CD8-positive, alpha-beta memory T cell (primary cell): Measurements from ENCODE around the gene RASSF3. TPM values are rescaled to one million over a fixed set of nuclear protein-coding genes. Genes with fewer than 3 reads are reported as not detected.
"Not testable (repeated sequence)": the region's sequence is repeated elsewhere in the genome, so short reads cannot be mapped to it uniquely, and the experiment has no call there.

Experiments
- CTCF ChIA-PET: fragments of 350-600 bp; sonication (Branson Sonifier 250); formaldehyde crosslinking; loops from one replicate; lab custom pipeline; 2021; ENCODE audit warnings: antibody characterized with exemption; lab: Charles Lee
- POLR2A ChIA-PET: fragments of 350-600 bp; sonication (Branson Sonifier 250); formaldehyde crosslinking; loops from one replicate; lab custom pipeline; 2021; ENCODE audit warnings: antibody characterized with exemption; lab: Charles Lee
- DNase-seq, 5 donors: peaks; one replicate each; pipeline versions ENCODE4 v3.0.0 to v3.0.0-alpha.2; 2020 to 2022; ENCODE audit warnings: mixed read lengths in 1 of 5
- H3K27ac ChIP-seq: one replicate; pipeline ENCODE4 v1.7.0; 2013; ENCODE audit warnings: low read depth, mild to moderate bottlenecking, low read length, moderate library complexity
- H3K27me3 ChIP-seq: 2 replicates; pipeline ENCODE4 v1.7.0; 2013; ENCODE audit warnings: low read length, mild to moderate bottlenecking; ENCODE audit not compliant: insufficient read depth, poor library complexity, severe bottlenecking
- H3K36me3 ChIP-seq: 2 replicates; pipeline ENCODE4 v1.7.0; 2013; ENCODE audit warnings: mild to moderate bottlenecking, low read length, moderate library complexity; ENCODE audit not compliant: insufficient read depth
- H3K4me1 ChIP-seq: 2 replicates; pipeline ENCODE4 v1.7.0; 2013; ENCODE audit warnings: mild to moderate bottlenecking, low read length, moderate library complexity; ENCODE audit not compliant: insufficient read depth
- H3K4me3 ChIP-seq: 2 replicates; pipeline ENCODE4 v1.7.0; 2013; ENCODE audit warnings: mild to moderate bottlenecking, low read length
- H3K9me3 ChIP-seq: 2 replicates; pipeline ENCODE4 v1.7.0; 2013; ENCODE audit warnings: mild to moderate bottlenecking, low read length
- H3K27ac Mint-ChIP-seq, 8 donors: one replicate each; pipeline ENCODE4 v1.8.0; 2020 to 2021; ENCODE audit warnings: mixed read lengths in 8 of 8, mild to moderate bottlenecking in 6 of 8, inconsistent platforms in 3 of 8, moderate library complexity in 3 of 8
- H3K27me3 Mint-ChIP-seq, 2 donors: one replicate each; pipeline ENCODE4 v1.8.0; 2020 to 2021; ENCODE audit warnings: mixed read lengths in 2 of 2, mild to moderate bottlenecking in 1 of 2, moderate library complexity in 1 of 2
- H3K36me3 Mint-ChIP-seq, 3 donors: one replicate each; pipeline ENCODE4 v1.8.0; 2020 to 2021; ENCODE audit warnings: mixed read lengths in 3 of 3, inconsistent platforms in 1 of 3, mild to moderate bottlenecking in 1 of 3
- H3K4me1 Mint-ChIP-seq, 3 donors: one replicate each; pipeline ENCODE4 v1.8.0; 2020 to 2021; ENCODE audit warnings: mixed read lengths in 3 of 3, inconsistent platforms in 1 of 3, mild to moderate bottlenecking in 1 of 3
- H3K4me3 Mint-ChIP-seq, 7 donors: one replicate each; pipeline ENCODE4 v1.8.0; 2020 to 2021; ENCODE audit warnings: mixed read lengths in 7 of 7, mild to moderate bottlenecking in 6 of 7, moderate library complexity in 4 of 7, inconsistent platforms in 2 of 7
- H3K9me3 Mint-ChIP-seq, 5 donors: one replicate each; pipeline ENCODE4 v1.8.0; 2020 to 2022; ENCODE audit warnings: mixed read lengths in 5 of 5, mild to moderate bottlenecking in 3 of 5, moderate library complexity in 2 of 5, inconsistent platforms in 1 of 5
- polyA plus RNA-seq: library from polyadenylated mRNA; unstranded; fragments of 300-500 nt; fragmentation: Illumina TruSeq; gene quantifications from one replicate; pipeline ENCODE4 v1.2.3, GENCODE V29; 2021
- total RNA-seq, 2 experiments: library from RNA; stranded (reverse); gene quantifications; one replicate each; pipeline ENCODE4 v1.2.3, GENCODE V29; 2021

Gene RASSF3
- total and polyA plus RNA-seq, 3 experiments from 2014 or later, result 4.0 to 59.2 (median 58.2) TPM

GRCh38 chr12:64612843-64613242 lies 2.5 kb downstream of the RASSF3 start:
- Histone ChIP-seq H3K27me3 (no peaks in the 10 kb centered on the region), H3K4me1 (peaks cover 55% of the 10 kb centered on the region), H3K4me3 (peak overlapping the region; percentile 90), H3K9me3 (no peaks in the 10 kb centered on the region), H3K27ac (no peak overlapping the region), H3K36me3 (no peaks in the 10 kb centered on the region)
- Mint-ChIP-seq H3K4me1 (peaks cover 47 to 74% (median 67%) of the 10 kb centered on the region in 3 donors), H3K27me3 (no peaks in the 10 kb centered on the region), H3K36me3 (peaks cover 0 to 66% (median 17%) of the 10 kb centered on the region in 3 donors), H3K4me3 (peak overlapping the region; percentile 88 to 99 (median 98)), H3K27ac (peak overlapping the region; percentile 82 to 99 (median 94)), H3K9me3 (no peaks in the 10 kb centered on the region)
- ChIA-PET POLR2A (interaction anchor here (4.4 kb wide), 1 partner anchor 57 kb away, joined by 25 read pairs; no protein-coding TSS in a partner anchor), CTCF (no interaction called here)
- no peak for DNase-seq

DNA sequence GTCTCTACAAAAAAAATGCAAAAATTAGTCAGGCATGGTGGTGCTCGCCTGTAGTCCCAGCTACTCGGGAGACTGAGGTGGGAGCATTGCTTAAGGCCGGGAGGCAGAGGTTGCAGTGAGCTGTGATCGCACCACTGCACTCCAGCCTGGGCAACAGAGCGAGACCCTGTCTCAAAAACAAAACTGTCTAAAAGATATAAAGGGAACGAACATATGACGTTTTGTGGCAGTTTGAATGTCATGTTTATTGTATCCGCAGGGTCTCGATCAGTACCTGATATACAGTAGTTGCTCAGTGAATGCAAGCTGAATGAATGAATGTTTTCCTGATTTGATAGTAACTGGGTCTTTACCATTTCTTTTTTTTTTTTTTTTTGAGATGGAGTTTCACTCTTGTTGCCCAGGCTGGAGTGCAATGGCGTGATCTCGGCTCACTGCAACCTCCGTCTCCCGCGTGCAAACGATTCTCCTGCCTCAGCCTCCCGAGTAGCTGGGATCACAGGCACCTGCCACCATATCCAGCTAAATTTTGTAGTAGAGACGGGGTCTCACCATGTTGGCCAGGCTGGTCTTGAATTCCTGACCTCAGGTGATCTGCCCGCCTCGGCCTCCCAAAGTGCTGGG lies 3.6 kb downstream of the RASSF3 start:
- peaks cover 50% of the 10 kb centered on the region for H3K4me1 ChIP-seq
- H3K27me3 ChIP-seq, H3K27me3 Mint-ChIP-seq, H3K36me3 ChIP-seq, H3K27ac ChIP-seq, DNase-seq, H3K4me3 ChIP-seq, H3K9me3 Mint-ChIP-seq, H3K9me3 ChIP-seq: not testable (repeated sequence)
- Mint-ChIP-seq H3K4me3 (peak overlapping the region; percentile 82 to 99 (median 97)), H3K27ac (peak overlapping the region; percentile 57 to 97 (median 92)), H3K36me3 (peaks cover 0 to 67% (median 17%) of the 10 kb centered on the region in 3 donors), H3K4me1 (peaks cover 44 to 67% (median 66%) of the 10 kb centered on the region in 3 donors)
- ChIA-PET POLR2A (interaction anchor here (0.7 kb wide), 1 partner anchor 56 kb away, joined by 6 read pairs; no protein-coding TSS in a partner anchor), CTCF (interaction anchor here (0.9 to 1.0 kb wide), 2 partner anchors 64 kb away, joined by 3 to 5 read pairs; no protein-coding TSS in a partner anchor)

DNA sequence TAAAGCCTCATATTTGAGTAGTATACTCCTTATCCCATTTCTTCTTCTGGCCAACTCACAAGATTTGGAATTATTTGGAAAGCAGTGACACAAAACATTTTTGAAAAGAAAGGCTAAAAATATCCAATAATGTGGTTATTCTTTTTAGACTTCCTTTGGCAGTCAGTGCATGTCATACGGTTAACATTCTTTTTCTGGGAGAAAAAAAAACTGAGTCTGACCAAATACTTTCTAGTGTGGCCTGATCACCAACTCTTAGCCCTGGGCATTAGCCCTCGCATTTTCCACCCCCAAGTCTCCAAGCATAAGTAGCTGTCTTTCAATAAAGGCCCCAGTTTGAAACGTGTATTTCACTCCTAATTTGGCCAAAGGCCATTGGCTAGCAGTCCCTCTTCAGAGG lies 5.9 kb downstream of the RASSF3 start:
- POLR2A ChIA-PET, result no interaction called here
- H3K9me3 Mint-ChIP-seq, result no peaks in the 10 kb centered on the region
- H3K36me3 ChIP-seq, result no peaks in the 10 kb centered on the region
- H3K4me1 ChIP-seq, result peaks cover 68% of the 10 kb centered on the region
- CTCF ChIA-PET, result interaction anchor here (0.9 to 1.4 kb wide), 3 partner anchors 48 to 82 kb away, joined by 3 read pairs; no protein-coding TSS in a partner anchor
- H3K4me3 ChIP-seq, result no peak overlapping the region
- peaks cover 60 to 84% (median 79%) of the 10 kb centered on the region in 3 donors for H3K4me1 Mint-ChIP-seq
- DNase-seq, result no peak
- H3K27ac Mint-ChIP-seq, result peak overlapping the region; percentile 33 to 86 (median 80)
- H3K27ac ChIP-seq, result no peak overlapping the region
- no peaks in the 10 kb centered on the region for H3K9me3 ChIP-seq
- H3K4me3 Mint-ChIP-seq, result peak overlapping the region in 6 of 7 donors; percentile 29 to 76 (median 42)
- H3K27me3 ChIP-seq, result no peaks in the 10 kb centered on the region
- H3K27me3 Mint-ChIP-seq, result no peaks in the 10 kb centered on the region
- H3K36me3 Mint-ChIP-seq, result peaks cover 0 to 65% (median 18%) of the 10 kb centered on the region in 3 donors

DNA sequence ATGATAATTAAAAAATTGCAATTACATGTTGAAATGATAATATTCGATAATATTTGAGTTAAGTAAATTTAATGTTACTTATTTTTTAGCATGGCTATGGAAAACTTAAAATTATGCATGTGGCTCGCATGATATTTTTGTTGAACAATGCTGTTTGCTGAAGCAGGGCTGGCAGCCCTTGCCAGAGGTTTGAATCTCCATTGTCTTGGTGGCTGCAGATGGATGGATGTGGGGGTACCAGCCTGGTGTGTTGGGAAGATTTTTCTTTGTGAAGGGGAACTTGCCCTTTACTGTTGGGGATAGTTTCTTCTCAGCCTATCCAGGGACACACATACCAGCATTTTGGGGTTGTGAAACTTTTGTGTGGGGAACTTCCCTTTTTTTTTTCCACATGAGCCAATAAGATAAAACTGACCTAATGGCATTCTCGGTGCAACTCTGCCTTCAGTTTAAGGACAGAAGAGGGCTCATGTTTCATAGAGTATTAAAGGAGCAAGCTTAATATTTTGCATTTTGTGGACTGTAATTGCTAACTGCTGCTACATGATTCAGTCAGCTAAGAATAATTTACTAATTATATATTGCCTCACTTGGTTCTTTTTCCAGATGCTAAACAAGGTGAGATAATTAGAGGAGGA lies 8.8 kb downstream of the RASSF3 start:
- H3K27ac ChIP-seq, result peak overlapping the region; percentile 10
- H3K4me1 ChIP-seq, result peaks cover 79% of the 10 kb centered on the region
- no peak overlapping the region for H3K4me3 ChIP-seq
- Mint-ChIP-seq H3K27ac (peak overlapping the region in 7 of 8 donors; percentile 2 to 90 (median 66)), H3K9me3 (no peaks in the 10 kb centered on the region), H3K36me3 (peaks cover 0 to 54% (median 15%) of the 10 kb centered on the region in 3 donors), H3K4me3 (peak overlapping the region; percentile 12 to 46 (median 29)), H3K27me3 (no peaks in the 10 kb centered on the region), H3K4me1 (peaks cover 66 to 91% (median 84%) of the 10 kb centered on the region in 3 donors)
- POLR2A ChIA-PET, result no interaction called here
- H3K36me3 ChIP-seq, result no peaks in the 10 kb centered on the region
- no peak for DNase-seq
- no peaks in the 10 kb centered on the region for H3K27me3 ChIP-seq
- CTCF ChIA-PET, result no interaction called here
- no peaks in the 10 kb centered on the region for H3K9me3 ChIP-seq

DNA sequence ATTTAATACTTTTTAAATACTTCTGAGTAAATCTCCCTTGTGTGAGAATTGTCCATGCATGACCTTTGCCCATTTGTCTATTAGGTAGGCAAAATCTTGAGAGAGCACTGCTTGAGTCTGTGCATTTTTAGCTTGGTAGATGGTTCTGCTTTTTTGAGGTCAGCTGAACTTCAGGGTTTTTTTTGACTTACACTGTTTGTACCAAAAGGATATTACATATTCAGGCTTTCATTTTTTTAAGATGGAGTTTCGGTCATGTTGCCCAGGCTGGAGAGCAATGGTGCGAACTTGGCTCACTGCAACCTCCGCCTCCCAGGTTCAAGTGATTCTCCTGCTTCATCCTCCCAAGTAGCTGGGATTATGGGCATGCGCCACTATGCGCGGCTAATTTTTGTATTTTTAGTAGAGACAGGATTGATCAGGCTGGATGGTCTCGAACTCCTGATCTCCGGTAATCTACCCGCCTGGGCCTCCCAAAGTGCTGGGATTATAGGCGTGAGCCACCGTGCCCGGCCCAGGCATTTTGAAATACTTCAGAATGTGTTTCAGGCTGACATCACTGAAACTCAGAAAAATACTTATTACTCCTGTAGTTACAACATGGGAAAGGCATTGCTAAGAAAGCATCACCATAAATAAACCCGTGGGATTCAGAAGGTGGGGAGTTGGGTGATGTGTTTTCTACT lies 11.1 kb downstream of the RASSF3 start:
- Mint-ChIP-seq H3K4me1 (peaks cover 66 to 93% (median 85%) of the 10 kb centered on the region in 3 donors), H3K9me3 (no peaks in the 10 kb centered on the region), H3K27me3 (no peaks in the 10 kb centered on the region), H3K4me3 (no peak overlapping the region), H3K36me3 (peaks cover 0 to 37% (median 9%) of the 10 kb centered on the region in 3 donors), H3K27ac (peak overlapping the region in 5 of 8 donors; percentile 17 to 47 (median 29))
- ChIA-PET CTCF (interaction anchor here (1.6 kb wide), 1 partner anchor 77 kb away, joined by 5 read pairs; no protein-coding TSS in a partner anchor), POLR2A (no interaction called here)
- Histone ChIP-seq H3K4me1 (peaks cover 75% of the 10 kb centered on the region), H3K4me3 (no peak overlapping the region), H3K27ac (no peak overlapping the region), H3K36me3 (no peaks in the 10 kb centered on the region), H3K27me3 (no peaks in the 10 kb centered on the region), H3K9me3 (no peaks in the 10 kb centered on the region)
- DNase-seq, result no peak

DNA sequence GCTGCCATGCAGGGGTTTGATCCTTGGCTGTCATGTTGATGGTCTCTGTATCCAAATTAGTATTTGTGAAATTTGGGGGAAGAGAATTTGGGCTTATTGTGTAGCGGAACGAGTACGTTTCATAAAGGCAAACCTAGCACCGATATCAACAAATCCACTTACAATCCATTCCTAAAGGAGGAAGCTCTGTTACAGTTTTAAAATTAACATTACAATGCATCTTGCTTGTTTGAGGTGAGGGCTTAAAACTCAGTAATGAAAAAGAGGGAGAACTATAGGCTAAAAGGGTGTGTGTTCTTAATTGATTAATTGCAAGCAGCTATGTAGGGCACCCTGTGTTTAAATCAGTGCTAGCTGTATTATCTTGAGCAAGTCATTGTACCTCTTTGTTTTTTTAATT lies 13.7 kb downstream of the RASSF3 start:
- H3K9me3 ChIP-seq, result no peaks in the 10 kb centered on the region
- DNase-seq, result no peak
- no peak overlapping the region for H3K4me3 ChIP-seq
- Mint-ChIP-seq H3K9me3 (no peaks in the 10 kb centered on the region), H3K36me3 (peaks cover 0 to 32% (median 3%) of the 10 kb centered on the region in 3 donors), H3K27ac (peak overlapping the region in 6 of 8 donors; percentile 19 to 70 (median 62)), H3K27me3 (no peaks in the 10 kb centered on the region), H3K4me1 (peaks cover 72 to 92% (median 88%) of the 10 kb centered on the region in 3 donors), H3K4me3 (peak overlapping the region in 3 of 7 donors; percentile 3 to 49 (median 48))
- ChIA-PET CTCF (interaction anchor here (1.3 to 2.2 kb wide), 4 partner anchors 13 to 74 kb away, joined by 3 to 7 read pairs (median 5); no protein-coding TSS in a partner anchor), POLR2A (no interaction called here)
- H3K27me3 ChIP-seq, result no peaks in the 10 kb centered on the region
- no peaks in the 10 kb centered on the region for H3K36me3 ChIP-seq
- H3K27ac ChIP-seq, result no peak overlapping the region
- H3K4me1 ChIP-seq, result peaks cover 86% of the 10 kb centered on the region

DNA sequence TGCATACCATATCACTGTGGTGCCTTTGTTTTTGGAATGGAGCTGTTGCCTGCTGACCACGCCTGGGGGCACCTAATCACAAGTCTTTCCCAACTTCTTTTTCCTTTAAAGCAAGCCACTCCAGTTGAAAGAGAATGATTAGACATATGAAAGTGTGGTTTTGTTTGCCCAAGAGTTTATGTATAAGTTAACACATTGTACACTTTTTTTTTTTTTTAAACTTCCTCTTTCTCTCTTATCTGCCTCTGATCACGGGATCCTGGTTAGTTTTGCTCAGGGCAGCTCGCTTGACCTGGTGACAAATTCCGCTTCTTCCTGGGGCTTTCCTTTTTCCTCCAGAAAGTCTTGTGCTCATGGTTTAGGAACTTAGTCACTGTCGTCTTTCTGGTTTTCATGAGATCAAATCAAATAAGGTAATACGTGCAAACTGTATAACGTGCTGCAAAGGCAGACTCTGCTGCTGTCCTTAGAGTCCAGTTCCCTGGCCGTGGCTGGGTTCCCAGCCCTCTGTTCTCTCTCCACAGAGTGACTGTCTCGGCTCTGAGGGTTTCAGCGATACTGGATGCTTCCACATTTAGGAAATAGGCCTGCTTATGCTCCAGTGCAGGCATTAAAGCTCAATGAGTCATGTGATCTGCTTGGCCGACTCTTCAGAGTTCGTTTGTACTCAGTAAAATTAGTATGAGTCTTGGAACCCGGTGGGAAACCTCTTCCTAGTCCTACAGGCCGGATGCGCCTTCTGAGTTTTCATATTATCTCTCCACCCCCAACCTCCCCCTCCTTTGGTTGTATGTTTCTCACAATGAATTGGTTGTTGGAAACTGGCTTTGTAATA lies 15.2 kb downstream of the RASSF3 start:
- Mint-ChIP-seq H3K36me3 (peaks cover 0 to 34% (median 3%) of the 10 kb centered on the region in 3 donors), H3K27me3 (no peaks in the 10 kb centered on the region), H3K9me3 (no peaks in the 10 kb centered on the region), H3K27ac (peak overlapping the region; percentile 40 to 95 (median 76)), H3K4me3 (peak overlapping the region; percentile 60 to 92 (median 84)), H3K4me1 (peaks cover 62 to 89% (median 80%) of the 10 kb centered on the region in 3 donors)
- H3K4me3 ChIP-seq, result peak overlapping the region; percentile 8
- POLR2A ChIA-PET, result interaction anchor here (0.7 kb wide), 1 partner anchor 40 kb away, joined by 3 read pairs; no protein-coding TSS in a partner anchor
- DNase-seq, result no peak
- peaks cover 6% of the 10 kb centered on the region for H3K36me3 ChIP-seq
- CTCF ChIA-PET, result interaction anchor here (1.6 to 1.8 kb wide), 2 partner anchors 72 to 76 kb away, joined by 5 to 7 read pairs; no protein-coding TSS in a partner anchor
- no peaks in the 10 kb centered on the region for H3K27me3 ChIP-seq
- no peaks in the 10 kb centered on the region for H3K9me3 ChIP-seq
- H3K27ac ChIP-seq, result peak overlapping the region; percentile 49
- peaks cover 84% of the 10 kb centered on the region for H3K4me1 ChIP-seq
